Measurements from ENCODE around the gene CXCL1.
A peak's percentile ranks its signal among the peaks of the same experiment; 100 is the strongest.

The CXCL1 gene

DNA sequence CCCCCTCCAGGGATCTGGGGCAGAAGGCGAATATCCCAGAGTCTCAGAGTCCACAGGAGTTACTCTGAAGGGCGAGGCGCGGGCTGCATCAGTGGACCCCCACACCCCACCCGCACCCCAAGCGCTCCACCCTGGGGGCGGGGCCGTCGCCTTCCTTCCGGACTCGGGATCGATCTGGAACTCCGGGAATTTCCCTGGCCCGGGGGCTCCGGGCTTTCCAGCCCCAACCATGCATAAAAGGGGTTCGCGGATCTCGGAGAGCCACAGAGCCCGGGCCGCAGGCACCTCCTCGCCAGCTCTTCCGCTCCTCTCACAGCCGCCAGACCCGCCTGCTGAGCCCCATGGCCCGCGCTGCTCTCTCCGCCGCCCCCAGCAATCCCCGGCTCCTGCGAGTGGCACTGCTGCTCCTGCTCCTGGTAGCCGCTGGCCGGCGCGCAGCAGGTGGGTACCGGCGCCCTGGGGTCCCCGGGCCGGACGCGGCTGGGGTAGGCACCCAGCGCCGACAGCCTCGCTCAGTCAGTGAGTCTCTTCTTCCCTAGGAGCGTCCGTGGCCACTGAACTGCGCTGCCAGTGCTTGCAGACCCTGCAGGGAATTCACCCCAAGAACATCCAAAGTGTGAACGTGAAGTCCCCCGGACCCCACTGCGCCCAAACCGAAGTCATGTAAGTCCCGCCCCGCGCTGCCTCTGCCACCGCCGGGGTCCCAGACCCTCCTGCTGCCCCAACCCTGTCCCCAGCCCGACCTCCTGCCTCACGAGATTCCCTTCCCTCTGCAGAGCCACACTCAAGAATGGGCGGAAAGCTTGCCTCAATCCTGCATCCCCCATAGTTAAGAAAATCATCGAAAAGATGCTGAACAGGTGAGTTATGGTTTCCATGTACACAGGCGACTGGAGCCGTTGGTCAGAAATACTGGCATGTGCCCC is at the start of gene CXCL1:
TSS of gene CXCL1 (plus strand) at position 264 of the 926 bp plus-strand sequence. CDS start at position 342, 78 bp downstream.
- peak within 1 kb of the TSS; percentile 60 for H3K4me3 ChIP-seq (ENCODE audit: low read depth, low read length)

DNA sequence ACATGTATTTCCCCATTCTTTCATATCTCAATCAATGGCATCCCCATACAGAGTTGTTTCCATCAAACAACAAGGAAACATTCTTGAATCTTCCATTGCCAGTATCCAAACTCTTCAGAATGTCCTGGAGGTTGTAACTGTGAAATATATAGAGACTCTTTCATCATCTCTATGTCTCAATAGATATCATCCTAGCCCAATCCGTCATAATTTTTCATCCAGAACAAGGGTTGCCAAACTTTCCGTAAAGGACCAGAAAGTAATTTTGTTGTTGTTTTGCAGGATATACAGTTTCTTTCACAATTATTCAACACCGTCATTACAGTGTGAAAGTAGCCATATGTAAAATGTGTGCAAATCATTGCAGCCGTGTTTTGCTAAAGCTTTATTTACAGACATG is 47.9 kb upstream of the CXCL1 start:
- H3K4me3 ChIP-seq (ENCODE audit: low read depth, low read length): no peak overlapping the region

DNA sequence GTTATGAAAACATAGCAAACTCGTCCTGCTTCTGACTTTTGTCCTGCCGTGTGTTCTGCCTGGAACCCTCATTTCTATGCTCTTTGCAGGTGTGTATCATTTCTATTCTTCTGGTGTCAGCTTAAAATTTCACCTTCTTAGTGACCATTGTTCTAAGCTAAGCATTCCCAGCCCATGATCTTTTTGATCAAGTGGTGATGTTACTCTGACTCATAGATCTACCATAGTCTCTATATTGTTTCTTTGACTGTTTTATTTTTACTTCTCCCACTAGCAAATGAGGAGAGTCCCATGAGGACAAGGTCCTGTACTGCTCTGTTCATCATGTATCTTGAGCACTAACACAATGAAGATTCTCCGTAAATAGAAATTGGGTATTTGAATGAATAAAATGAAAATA is 46.8 kb upstream of the CXCL1 start:
- no peak overlapping the region for H3K4me3 ChIP-seq (ENCODE audit: low read depth, low read length)

GRCh38 chr4:73822812-73823504 is 46.2 kb upstream of the CXCL1 start:
- no peak overlapping the region for H3K4me3 ChIP-seq (ENCODE audit: low read depth, low read length)

DNA sequence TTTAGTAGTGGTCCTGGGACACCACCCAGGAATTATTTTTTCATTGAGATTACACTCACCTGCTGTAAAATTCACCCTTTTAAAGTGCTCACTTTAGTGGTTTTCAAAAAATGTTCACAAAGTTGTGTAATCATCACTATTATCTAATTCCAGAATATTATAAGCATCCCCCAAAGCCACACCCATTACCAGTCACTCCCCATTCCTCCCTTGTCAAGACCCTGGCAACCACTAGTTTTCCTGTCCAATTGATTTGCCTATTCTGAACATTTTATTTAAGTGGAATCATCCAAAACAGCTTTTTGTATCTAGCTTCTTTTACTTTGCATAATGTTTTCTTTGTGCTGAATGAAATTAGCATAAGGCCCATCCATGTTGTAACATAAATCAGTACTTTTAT is 45.4 kb upstream of the CXCL1 start:
- H3K4me3 ChIP-seq (ENCODE audit: low read depth, low read length): no peak overlapping the region

GRCh38 chr4:73828956-73829355 is 40.2 kb upstream of the CXCL1 start:
- H3K4me3 ChIP-seq (ENCODE audit: low read depth, low read length): no peak overlapping the region

GRCh38 chr4:73831569-73831968 is 37.6 kb upstream of the CXCL1 start:
- no peak overlapping the region for H3K4me3 ChIP-seq (ENCODE audit: low read depth, low read length)

GRCh38 chr4:73832651-73833237 is 36.4 kb upstream of the CXCL1 start:
- no peak overlapping the region for H3K4me3 ChIP-seq (ENCODE audit: low read depth, low read length)

DNA sequence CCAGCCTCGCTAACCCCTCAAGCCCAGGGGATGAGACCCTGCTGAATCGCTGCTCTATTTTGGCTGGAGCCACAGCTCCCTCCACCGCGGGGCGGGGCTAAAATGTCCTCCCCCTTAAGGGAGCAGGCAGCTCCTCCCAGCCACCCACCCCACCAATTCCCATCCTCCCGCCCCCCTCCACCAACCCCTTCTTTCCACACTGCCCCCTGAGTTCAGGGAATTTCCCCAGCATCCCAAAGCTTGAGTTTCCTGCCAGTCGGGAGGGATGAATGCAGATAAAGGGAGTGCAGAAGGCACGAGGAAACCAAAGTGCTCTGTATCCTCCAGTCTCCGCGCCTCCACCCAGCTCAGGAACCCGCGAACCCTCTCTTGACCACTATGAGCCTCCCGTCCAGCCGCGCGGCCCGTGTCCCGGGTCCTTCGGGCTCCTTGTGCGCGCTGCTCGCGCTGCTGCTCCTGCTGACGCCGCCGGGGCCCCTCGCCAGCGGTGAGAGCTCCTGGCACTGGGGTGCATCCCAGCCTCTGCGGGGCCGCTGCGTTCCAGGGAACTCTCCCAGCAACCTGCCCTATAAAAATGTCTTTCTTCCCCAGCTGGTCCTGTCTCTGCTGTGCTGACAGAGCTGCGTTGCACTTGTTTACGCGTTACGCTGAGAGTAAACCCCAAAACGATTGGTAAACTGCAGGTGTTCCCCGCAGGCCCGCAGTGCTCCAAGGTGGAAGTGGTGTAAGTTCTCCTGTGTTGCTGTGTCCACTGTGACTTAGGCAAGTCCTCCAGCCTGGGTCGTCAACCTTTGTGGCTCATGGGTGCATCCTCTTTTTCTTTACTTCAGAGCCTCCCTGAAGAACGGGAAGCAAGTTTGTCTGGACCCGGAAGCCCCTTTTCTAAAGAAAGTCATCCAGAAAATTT is 32.6 kb upstream of the CXCL1 start, which contains the start of gene CXCL6:
TSS of gene CXCL6 (plus strand) at position 306 of the 907 bp plus-strand sequence. CDS start at position 379, 73 bp downstream.
- H3K4me3 ChIP-seq (ENCODE audit: low read depth, low read length): peak within 1 kb of the TSS; percentile 66

GRCh38 chr4:73839071-73839470 is 30.1 kb upstream of the CXCL1 start:
- H3K4me3 ChIP-seq (ENCODE audit: low read depth, low read length): no peak overlapping the region

- H3K4me3 ChIP-seq (ENCODE audit: low read depth, low read length): no peak overlapping the region
These were observed 29.5 kb upstream of the CXCL1 start for GRCh38 chr4:73839715-73840114.

- no peak overlapping the region for H3K4me3 ChIP-seq (ENCODE audit: low read depth, low read length)
These were observed 27.8 kb upstream of the CXCL1 start for GRCh38 chr4:73841243-73841925.

DNA sequence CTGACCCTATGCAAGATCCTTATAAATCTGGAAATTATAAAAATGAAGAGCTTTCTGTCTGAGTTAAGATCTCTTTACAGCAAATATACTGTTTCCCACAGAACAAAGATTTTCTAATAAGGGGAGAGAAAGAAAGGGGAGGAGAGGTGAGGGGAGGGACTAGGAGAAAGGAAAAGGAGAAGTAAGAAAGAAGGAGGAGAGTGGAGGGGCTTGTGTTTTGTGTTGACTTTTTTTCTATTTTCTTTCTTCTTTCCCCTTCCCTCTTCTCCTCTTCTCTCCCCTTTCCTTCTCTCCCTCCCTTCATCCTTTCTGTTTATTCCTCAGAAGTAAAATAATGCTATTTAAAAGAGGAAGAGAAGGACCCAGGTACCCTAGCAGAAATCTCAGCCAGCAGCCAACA is 26.5 kb upstream of the CXCL1 start:
- H3K4me3 ChIP-seq (ENCODE audit: low read depth, low read length): no peak overlapping the region

- no peak overlapping the region for H3K4me3 ChIP-seq (ENCODE audit: low read depth, low read length)
These were observed 25.8 kb upstream of the CXCL1 start for GRCh38 chr4:73843369-73843768.

- H3K4me3 ChIP-seq (ENCODE audit: low read depth, low read length): no peak overlapping the region
These were observed 24.8 kb upstream of the CXCL1 start for GRCh38 chr4:73844345-73844744.

GRCh38 chr4:73844806-73845205 is 24.4 kb upstream of the CXCL1 start:
- H3K4me3 ChIP-seq (ENCODE audit: low read depth, low read length): no peak overlapping the region

DNA sequence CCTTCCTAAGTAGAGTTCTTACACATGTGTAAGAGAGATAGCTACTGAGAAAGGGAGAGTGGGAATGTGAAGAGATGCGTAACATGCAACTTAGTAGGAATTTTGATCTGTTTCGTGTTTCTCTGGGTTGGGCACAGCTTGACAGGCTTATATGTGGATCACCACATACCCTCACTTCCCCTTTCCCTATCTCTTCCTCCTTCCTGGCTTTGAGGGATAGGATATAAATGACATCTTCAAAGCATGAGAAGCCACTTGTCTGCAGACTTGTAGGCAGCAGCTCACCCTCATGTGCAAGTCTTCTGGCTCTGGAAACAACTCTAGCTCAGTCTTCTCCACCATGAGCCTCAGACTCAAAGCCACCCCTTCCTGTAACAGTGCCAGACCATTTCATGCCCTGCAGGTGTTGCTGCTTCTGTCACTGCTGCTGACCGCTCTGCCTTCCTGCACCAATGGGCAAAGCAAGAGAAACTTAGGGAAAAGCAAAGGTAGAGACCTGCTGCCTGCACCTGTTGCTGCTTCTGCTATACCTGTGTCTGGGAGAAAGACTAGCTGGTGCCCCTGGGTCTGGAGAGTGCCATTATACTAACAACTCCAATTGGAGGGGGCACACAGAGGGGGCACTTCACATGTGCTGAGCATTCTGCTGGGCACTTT is 21.5 kb upstream of the CXCL1 start:
- no peak overlapping the region for H3K4me3 ChIP-seq (ENCODE audit: low read depth, low read length)

DNA sequence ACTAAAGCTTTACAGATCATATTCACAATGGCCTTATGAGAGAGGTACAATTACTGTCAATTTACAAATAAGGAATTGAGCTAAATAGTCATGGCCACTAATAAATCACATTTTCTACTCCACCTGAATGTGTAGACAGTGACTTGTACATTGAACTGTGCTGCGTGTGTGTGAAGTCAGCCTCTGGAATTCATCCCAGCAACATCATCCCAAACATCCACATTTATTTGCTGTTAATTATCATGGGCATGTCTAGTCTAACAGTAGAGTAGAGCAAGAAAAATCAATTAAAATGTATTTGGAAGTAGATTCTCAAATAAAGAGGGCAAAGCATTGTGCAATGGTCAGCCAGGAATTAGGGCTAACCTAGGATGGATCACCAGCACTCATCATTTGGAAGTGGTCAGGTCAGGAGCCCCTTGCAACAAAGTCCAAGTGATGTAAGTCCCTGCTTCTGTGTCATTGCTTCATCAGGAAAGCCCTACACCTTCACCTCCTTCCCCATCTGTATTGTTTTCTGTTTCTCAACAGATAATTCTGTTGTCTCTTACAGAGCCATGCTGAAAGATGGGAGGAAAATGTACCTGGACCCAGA is 20.9 kb upstream of the CXCL1 start:
- H3K4me3 ChIP-seq (ENCODE audit: low read depth, low read length): no peak overlapping the region
